GM13976 (cell line): ENCODE results near the gene ZSCAN10.

Source experiments
- DNase-seq: peaks from one replicate; pipeline ENCODE4 v3.0.0; 2012; ENCODE audit warnings: low spot score
- CTCF ChIP-seq: IDR thresholded peaks from 2 replicates; pipeline ENCODE4 v1.5.1; 2012; ENCODE audit warnings: borderline replicate concordance, mild to moderate bottlenecking; ENCODE audit not compliant: insufficient read depth; ENCODE audit errors: extremely low read depth, missing control alignments, control extremely low read depth
- in situ Hi-C: fragments of 300-500 bp; cut with MboI; formaldehyde crosslinking; loops from one replicate; pipeline ENCODE4 v1.12.0; 2022; ENCODE audit warnings: low sequenced_read_pairs, mixed read lengths, inconsistent platforms; ENCODE audit not compliant: unreplicated experiment

The ZSCAN10 gene

GRCh38 chr16:3045758-3046640 lies 53.1 kb downstream of the ZSCAN10 start, which contains the start of gene MMP25:
MMP25 (plus strand) TSS chr16:3046561; CDS start chr16:3046918, 357 bp downstream.
- DNase-seq: peak; percentile 79
- TF ChIP-seq CTCF: no peak
- in situ Hi-C loops: no loop called here

- TF ChIP-seq CTCF: no peak
- DNase-seq: no peak
- in situ Hi-C loops: no loop called here
Measured at GRCh38 chr16:3044708-3045107, 54.4 kb downstream of the ZSCAN10 start.

- no peak for DNase-seq
- in situ Hi-C loops: no loop called here
- no peak for TF ChIP-seq CTCF
Measured at GRCh38 chr16:3042376-3042775, 56.7 kb downstream of the ZSCAN10 start.

- in situ Hi-C loops: no loop called here
- DNase-seq: peak; percentile 11
- no peak for TF ChIP-seq CTCF
Measured at GRCh38 chr16:3038896-3039295, 60.2 kb downstream of the ZSCAN10 start.
